ENCODE data around the gene GALNTL6.

GRCh38 chr4:171794528-171794927 is 18.7 kb upstream of the GALNTL6 start:
- TF ChIP-seq POLR2A (IDR thresholded peaks at IDR 0.05; ENCODE audit: low read depth, low read length) (no peak), TAF1 (IDR thresholded peaks at IDR 0.05; ENCODE audit: low read depth, low read length) (no peak), SPI1 (IDR thresholded peaks at IDR 0.05; ENCODE audit: low read depth, low read length) (no peak), POLR2AphosphoS5 (IDR thresholded peaks at IDR 0.05; ENCODE audit: low read depth, low read length) (no peak), POU2F2 (IDR thresholded peaks at IDR 0.05; ENCODE audit: low read depth, low read length) (no peak)
